Activated CD8-positive, alpha-beta T cell treated with anti-CD3 and anti-CD28 coated beads, Interleukin-2, amount 10 ng/mL, durations not matched to agents 7 days and 5 days (primary cell): Measurements from ENCODE around the gene LCMT2. TPM values are rescaled to one million over a fixed set of nuclear protein-coding genes. Genes with fewer than 3 reads are reported as not detected.

Source experiments
- ATAC-seq: fragments of 150-1000 bp; cut with Tn5 transposase; one replicate; pipeline ENCODE4 v1.10.0; 2021; ENCODE audit warnings: moderate library complexity
- CTCF ChIA-PET: fragments of 350-600 bp; sonication (Branson Sonifier 250); formaldehyde crosslinking; loops from one replicate; lab custom pipeline; 2021; ENCODE audit warnings: antibody characterized with exemption; lab: Charles Lee
- POLR2A ChIA-PET: fragments of 350-600 bp; sonication (Branson Sonifier 250); formaldehyde crosslinking; loops from one replicate; lab custom pipeline; 2021; ENCODE audit warnings: antibody characterized with exemption; lab: Charles Lee
- DNase-seq: peaks from one replicate; pipeline ENCODE4 v3.0.0-alpha.2; 2020
- H3K27ac Mint-ChIP-seq: one replicate; pipeline ENCODE4 v1.8.0; 2021; ENCODE audit warnings: mild to moderate bottlenecking, mixed read lengths
- H3K27me3 Mint-ChIP-seq: one replicate; pipeline ENCODE4 v1.8.0; 2021; ENCODE audit warnings: low read depth, mixed read lengths
- H3K36me3 Mint-ChIP-seq: one replicate; pipeline ENCODE4 v1.8.0; 2021; ENCODE audit warnings: low read depth, mixed read lengths
- H3K4me1 Mint-ChIP-seq: one replicate; pipeline ENCODE4 v1.8.0; 2021; ENCODE audit warnings: low read depth, mixed read lengths
- H3K4me3 Mint-ChIP-seq: one replicate; pipeline ENCODE4 v1.8.0; 2021; ENCODE audit warnings: mild to moderate bottlenecking, mixed read lengths
- H3K9me3 Mint-ChIP-seq: one replicate; pipeline ENCODE4 v1.8.0; 2022; ENCODE audit warnings: mixed read lengths; ENCODE audit not compliant: insufficient read depth
- total RNA-seq, 2 experiments: library from RNA; stranded (reverse); gene quantifications; one replicate each; pipeline ENCODE4 v1.2.3, GENCODE V29; 2021

The LCMT2 gene, protein sequence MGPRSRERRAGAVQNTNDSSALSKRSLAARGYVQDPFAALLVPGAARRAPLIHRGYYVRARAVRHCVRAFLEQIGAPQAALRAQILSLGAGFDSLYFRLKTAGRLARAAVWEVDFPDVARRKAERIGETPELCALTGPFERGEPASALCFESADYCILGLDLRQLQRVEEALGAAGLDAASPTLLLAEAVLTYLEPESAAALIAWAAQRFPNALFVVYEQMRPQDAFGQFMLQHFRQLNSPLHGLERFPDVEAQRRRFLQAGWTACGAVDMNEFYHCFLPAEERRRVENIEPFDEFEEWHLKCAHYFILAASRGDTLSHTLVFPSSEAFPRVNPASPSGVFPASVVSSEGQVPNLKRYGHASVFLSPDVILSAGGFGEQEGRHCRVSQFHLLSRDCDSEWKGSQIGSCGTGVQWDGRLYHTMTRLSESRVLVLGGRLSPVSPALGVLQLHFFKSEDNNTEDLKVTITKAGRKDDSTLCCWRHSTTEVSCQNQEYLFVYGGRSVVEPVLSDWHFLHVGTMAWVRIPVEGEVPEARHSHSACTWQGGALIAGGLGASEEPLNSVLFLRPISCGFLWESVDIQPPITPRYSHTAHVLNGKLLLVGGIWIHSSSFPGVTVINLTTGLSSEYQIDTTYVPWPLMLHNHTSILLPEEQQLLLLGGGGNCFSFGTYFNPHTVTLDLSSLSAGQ
- total RNA-seq = 10 to 100 TPM; 12.0 to 14.2 TPM

DNA sequence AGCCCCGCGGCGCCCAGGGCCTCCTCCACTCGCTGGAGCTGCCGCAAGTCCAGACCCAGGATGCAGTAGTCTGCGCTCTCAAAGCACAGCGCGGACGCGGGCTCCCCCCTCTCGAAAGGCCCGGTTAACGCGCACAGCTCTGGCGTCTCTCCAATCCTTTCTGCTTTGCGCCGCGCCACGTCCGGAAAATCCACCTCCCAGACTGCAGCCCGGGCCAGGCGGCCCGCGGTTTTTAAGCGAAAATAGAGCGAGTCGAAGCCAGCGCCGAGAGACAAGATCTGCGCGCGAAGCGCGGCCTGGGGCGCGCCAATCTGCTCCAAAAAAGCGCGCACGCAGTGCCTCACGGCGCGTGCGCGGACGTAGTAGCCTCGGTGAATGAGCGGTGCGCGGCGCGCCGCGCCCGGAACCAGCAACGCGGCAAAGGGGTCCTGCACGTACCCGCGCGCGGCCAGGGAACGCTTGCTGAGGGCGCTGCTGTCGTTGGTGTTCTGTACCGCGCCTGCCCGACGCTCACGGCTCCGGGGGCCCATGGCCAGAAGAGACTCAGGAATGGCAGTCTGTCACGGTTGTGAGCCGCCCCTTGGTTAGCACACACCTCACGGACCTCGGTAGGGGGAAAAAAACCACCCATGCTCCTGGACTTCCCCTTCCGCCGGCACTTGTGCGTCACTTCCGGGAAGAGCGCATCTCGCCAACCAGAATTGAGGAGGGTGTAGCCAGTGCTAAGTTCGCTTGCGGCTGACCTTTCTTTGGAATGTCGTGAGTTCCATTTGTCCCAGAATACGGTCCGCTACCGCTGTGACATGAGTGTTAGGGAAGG lies at the start of gene LCMT2:
Gene LCMT2 (minus strand): TSS at position 614 of the 820 bp plus-strand sequence. CDS start 84 bp downstream, at position 530.
- ATAC-seq = peak; percentile 91
- peak; percentile 94 for DNase-seq
- Mint-ChIP-seq H3K36me3 (peaks cover 50% of the 10 kb centered on the region), H3K27me3 (no peaks in the 10 kb centered on the region), H3K4me1 (peaks cover 40% of the 10 kb centered on the region), H3K9me3 (no peaks in the 10 kb centered on the region), H3K4me3 (peak within 1 kb of the TSS; percentile 97), H3K27ac (peak within 1 kb of the TSS; percentile 100)
- CTCF ChIA-PET = interaction anchor here (1.1 to 1.6 kb wide), 4 partner anchors 41 to 184 kb away, joined by 3 to 4 read pairs (median 4); partner anchors contain the start of genes TUBGCP4 and ZSCAN29
- POLR2A ChIA-PET = interaction anchor here (1.1 to 1.2 kb wide), 2 partner anchors 22 to 40 kb away, joined by 4 to 5 read pairs; no protein-coding TSS in a partner anchor

DNA sequence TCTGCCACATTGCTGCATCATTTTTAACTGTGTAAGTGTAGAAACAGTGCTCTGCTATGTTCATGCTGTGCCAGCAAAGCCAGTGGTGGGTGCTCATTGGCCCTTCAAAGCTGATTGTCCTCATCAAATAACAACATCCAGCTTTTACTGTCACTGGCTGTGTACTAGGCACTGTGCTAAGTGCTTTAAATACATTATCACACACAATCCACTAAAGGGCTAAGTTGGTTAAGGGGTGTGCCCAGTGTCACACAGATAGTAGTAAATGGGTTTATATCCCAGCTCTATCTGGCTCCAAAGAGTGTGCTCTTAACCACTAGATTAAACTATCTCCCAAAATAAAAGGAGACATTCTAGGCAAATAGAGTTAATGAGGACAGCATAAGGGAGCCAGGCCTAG lies 48.2 kb upstream of the LCMT2 start:
- Mint-ChIP-seq H3K36me3 (peaks cover 56% of the 10 kb centered on the region), H3K9me3 (no peaks in the 10 kb centered on the region), H3K4me1 (peaks cover 10% of the 10 kb centered on the region), H3K4me3 (no peak overlapping the region), H3K27me3 (no peaks in the 10 kb centered on the region), H3K27ac (no peak overlapping the region)
- ATAC-seq (no peak), DNase-seq (no peak)
- CTCF ChIA-PET = interaction anchor here (3.3 kb wide), 1 partner anchor 15 kb away, joined by 41 read pairs; no protein-coding TSS in a partner anchor
- POLR2A ChIA-PET = interaction anchor here (0.9 kb wide), 1 partner anchor 9 kb away, joined by 3 read pairs; no protein-coding TSS in a partner anchor

DNA sequence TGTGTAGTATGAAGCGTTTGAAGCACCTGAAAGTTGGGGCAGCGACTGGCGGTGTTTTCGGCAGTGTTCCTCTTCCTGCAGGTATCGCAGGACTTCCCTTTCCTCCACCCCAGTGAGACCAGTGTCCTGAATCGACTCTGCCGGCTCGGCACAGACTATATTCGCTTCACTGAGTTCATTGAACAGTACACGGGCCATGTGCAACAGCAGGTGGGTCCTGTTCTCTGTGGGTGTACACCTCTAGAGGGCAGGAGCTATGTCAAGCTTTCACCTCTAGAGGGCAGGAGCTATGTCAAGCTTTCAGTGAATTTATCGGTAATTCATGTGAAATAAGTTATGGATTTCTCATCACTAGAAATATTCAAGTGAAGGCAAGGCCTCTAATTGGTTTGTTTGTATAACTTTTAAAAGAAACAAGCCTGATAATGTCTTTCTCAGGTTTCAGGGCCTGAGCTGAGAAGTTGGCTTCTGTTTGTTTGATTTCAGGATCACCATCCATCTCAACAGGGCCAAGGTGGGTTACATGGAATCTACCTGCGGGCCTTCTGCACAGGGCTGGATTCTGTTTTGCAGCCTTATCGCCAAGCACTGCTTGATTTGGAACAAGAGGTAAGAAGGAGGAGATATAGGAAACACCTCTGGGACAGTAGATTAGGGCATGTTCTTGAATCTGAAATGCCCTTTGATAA lies 45.8 kb upstream of the LCMT2 start:
- H3K36me3 Mint-ChIP-seq = peaks cover 47% of the 10 kb centered on the region
- no peaks in the 10 kb centered on the region for H3K27me3 Mint-ChIP-seq
- H3K4me3 Mint-ChIP-seq = no peak overlapping the region
- H3K4me1 Mint-ChIP-seq = peaks cover 24% of the 10 kb centered on the region
- H3K9me3 Mint-ChIP-seq = no peaks in the 10 kb centered on the region
- ChIA-PET POLR2A (no interaction called here), CTCF (interaction anchor here (0.6 to 3.3 kb wide), 26 partner anchors 9 to 181 kb away, joined by 3 to 41 read pairs (median 4); no protein-coding TSS in a partner anchor)
- DNase-seq (peak; percentile 62), ATAC-seq (peak; percentile 66)
- H3K27ac Mint-ChIP-seq = no peak overlapping the region

DNA sequence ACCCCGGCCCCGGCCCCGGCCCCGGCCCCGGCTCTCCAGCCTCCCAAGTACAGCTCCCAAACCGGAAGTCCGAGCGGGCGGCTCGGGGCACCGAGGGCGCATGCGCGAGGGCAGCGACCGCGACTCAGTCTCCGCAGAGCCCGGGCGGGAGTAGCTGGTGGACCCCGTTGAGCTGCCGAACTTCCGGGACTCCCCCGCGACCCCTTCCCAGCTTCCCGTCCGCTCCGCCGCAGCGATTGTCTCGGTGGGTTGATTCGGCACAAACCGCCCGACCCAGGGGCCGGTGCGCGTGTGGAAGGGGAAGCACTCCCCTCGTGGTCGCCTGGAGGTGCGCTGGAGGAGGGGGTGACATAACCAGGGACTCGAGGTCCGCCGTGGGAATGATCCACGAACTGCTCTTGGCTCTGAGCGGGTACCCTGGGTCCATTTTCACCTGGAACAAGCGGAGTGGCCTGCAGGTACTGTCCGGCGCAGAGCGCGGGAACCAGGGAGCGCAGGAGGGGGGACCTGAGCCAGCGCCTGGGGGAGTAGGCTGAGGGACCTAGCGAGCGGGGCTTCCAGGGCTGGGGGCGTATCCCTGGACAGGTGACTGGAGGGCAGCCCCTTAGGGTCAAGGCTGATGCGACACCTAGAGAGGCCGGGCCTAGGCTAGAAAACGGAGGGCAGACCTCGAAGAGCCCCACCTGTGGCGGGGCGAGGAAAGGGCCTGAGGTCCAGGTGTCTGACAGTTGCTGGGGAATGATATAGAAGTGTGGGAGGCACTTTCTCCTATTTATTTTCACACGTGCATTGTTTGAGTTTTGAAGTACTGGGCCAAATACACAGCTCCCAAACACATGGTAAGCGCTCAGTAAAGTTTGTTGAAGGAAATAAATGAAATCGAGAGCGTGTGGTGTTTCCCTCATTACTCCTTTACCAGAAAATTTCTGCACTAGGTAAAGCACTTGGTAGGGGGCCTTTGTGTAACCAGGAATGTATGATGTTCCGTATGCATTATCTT lies 40.9 kb upstream of the LCMT2 start, which contains the start of the genes TUBGCP4 and ZSCAN29:
Gene TUBGCP4 (plus strand): TSS at position 127 of the 1,000 bp plus-strand sequence. CDS start 254 bp downstream, at position 381.
Gene ZSCAN29 (minus strand): TSS at position 69 of the 1,000 bp plus-strand sequence. CDS start 1,130 bp downstream, outside the sequence.
- Mint-ChIP-seq H3K27me3 (no peaks in the 10 kb centered on the region), H3K9me3 (peaks cover 6% of the 10 kb centered on the region), H3K36me3 (peaks cover 44% of the 10 kb centered on the region), H3K27ac (peak within 1 kb of the TSS; percentile 86), H3K4me1 (peaks cover 49% of the 10 kb centered on the region), H3K4me3 (peak within 1 kb of the TSS; percentile 91)
- DNase-seq (peak; percentile 84), ATAC-seq (peak; percentile 89)
- ChIA-PET CTCF (interaction anchor here (0.6 to 3.2 kb wide), 23 partner anchors 8 to 901 kb away, joined by 3 to 14 read pairs (median 4); no protein-coding TSS in a partner anchor), POLR2A (interaction anchor here (0.6 to 1.5 kb wide), 5 partner anchors 10 to 163 kb away, joined by 3 to 5 read pairs (median 4); no protein-coding TSS in a partner anchor)

DNA sequence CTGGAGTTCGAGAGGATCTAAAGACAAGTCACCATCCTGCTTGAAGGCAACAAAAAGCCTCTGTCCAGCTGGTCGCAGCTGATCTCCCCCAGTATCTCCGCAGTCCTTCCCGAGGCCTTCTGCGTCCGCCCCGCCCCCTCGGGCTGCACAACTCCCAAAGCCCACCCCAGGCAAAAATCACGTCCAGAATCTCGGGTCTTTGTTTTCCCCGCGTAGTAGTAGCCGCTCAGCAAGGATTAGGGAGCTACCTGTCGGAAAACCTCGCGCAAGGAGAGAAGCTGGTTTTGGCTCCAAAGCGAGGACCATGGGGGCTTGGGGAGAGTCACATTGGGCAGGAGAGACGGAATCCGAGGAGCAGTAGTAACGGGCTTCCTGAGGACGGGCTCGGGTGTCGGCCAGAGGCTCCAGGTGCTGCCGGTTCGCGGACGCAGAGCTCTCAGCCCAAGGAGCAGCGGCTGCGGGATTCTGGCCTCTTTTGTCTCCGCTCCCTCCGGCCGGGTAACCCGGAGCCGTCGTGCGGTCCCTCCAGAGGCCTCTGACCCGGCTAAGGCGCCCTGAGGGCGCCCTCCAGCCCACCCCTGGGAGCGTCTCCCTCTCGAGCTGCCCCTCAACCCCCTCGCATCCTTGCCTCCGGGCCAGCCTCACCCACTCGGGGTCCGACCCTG lies 40.1 kb upstream of the LCMT2 start:
- Mint-ChIP-seq H3K27ac (peak overlapping the region; percentile 85), H3K27me3 (no peaks in the 10 kb centered on the region), H3K9me3 (peaks cover 6% of the 10 kb centered on the region), H3K4me3 (peak overlapping the region; percentile 91), H3K4me1 (peaks cover 48% of the 10 kb centered on the region), H3K36me3 (peaks cover 49% of the 10 kb centered on the region)
- DNase-seq (peak; percentile 23), ATAC-seq (peak; percentile 1)
- ChIA-PET CTCF (interaction anchor here (0.6 to 3.2 kb wide), 10 partner anchors 10 to 902 kb away, joined by 3 to 14 read pairs (median 4); no protein-coding TSS in a partner anchor), POLR2A (interaction anchor here (0.6 to 1.5 kb wide), 7 partner anchors 8 to 162 kb away, joined by 3 to 5 read pairs (median 3); partner anchors contain the start of gene LCMT2)

DNA sequence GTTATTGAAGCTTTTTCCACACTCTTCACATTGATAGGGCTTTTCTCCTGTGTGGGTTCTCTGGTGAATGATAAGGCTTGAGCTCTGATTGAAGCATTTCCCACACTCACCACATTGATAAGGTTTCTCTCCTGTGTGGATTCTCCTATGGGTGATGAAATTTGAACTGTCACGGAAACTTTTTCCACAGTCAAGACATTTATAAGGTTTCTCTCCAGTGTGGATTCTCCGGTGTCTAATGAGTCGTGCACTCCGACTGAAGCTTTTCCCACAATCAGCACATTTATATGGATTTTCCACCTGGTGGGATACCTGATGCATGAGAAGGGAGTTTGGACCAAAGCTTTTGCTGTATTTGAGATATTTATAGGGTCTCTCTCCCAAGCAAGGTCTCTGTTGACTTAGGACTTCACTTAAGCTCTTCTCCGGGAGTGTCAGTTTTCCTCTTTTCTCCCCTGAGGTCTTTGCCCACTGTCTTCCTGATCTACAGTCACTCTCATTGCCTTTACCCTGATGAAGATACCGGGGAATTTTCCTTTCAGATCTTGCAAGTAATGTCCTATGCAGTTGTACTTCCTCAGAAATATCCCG lies 31.0 kb upstream of the LCMT2 start:
- Mint-ChIP-seq H3K4me3 (no peak overlapping the region), H3K4me1 (peaks cover 15% of the 10 kb centered on the region), H3K27me3 (no peaks in the 10 kb centered on the region), H3K27ac (no peak overlapping the region), H3K9me3 (peaks cover 51% of the 10 kb centered on the region), H3K36me3 (peaks cover 85% of the 10 kb centered on the region)
- CTCF ChIA-PET = interaction anchor here (1.0 to 5.6 kb wide), 3 partner anchors 9 to 15 kb away, joined by 3 to 41 read pairs (median 4); partner anchors contain the start of genes TUBGCP4 and ZSCAN29
- ATAC-seq (no peak), DNase-seq (no peak)
- POLR2A ChIA-PET = interaction anchor here (1.2 kb wide), 1 partner anchor 9 kb away, joined by 5 read pairs; the partner anchor contains the start of genes TUBGCP4 and ZSCAN29

DNA sequence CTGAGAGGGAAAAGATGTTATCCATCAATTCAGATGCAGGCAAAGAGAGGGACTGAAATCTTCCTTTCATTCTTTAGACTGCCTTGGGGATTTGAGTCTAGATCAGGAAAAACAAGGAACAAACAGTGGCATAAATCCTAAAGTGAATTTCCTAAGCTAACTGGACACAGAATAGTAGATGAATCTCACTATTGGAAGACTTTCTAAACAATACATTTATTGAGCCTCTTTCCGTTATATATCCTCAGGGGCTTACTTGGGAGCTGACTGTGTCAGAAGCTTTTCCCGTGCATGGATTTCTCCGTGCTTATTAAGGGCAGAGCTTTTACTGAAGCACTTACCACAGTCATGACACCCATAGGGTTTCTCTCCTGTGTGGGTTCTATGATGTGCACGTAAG lies 30.4 kb upstream of the LCMT2 start:
- Mint-ChIP-seq H3K4me3 (no peak overlapping the region), H3K36me3 (peaks cover 85% of the 10 kb centered on the region), H3K27me3 (no peaks in the 10 kb centered on the region), H3K9me3 (peaks cover 51% of the 10 kb centered on the region), H3K27ac (no peak overlapping the region), H3K4me1 (peaks cover 13% of the 10 kb centered on the region)
- POLR2A ChIA-PET = interaction anchor here (1.1 to 1.2 kb wide), 2 partner anchors 8 to 10 kb away, joined by 4 to 5 read pairs; partner anchors contain the start of genes TUBGCP4 and ZSCAN29
- DNase-seq (no peak), ATAC-seq (no peak)
- CTCF ChIA-PET = interaction anchor here (1.0 to 5.6 kb wide), 4 partner anchors 10 to 16 kb away, joined by 3 to 41 read pairs (median 6); partner anchors contain the start of genes TUBGCP4 and ZSCAN29

DNA sequence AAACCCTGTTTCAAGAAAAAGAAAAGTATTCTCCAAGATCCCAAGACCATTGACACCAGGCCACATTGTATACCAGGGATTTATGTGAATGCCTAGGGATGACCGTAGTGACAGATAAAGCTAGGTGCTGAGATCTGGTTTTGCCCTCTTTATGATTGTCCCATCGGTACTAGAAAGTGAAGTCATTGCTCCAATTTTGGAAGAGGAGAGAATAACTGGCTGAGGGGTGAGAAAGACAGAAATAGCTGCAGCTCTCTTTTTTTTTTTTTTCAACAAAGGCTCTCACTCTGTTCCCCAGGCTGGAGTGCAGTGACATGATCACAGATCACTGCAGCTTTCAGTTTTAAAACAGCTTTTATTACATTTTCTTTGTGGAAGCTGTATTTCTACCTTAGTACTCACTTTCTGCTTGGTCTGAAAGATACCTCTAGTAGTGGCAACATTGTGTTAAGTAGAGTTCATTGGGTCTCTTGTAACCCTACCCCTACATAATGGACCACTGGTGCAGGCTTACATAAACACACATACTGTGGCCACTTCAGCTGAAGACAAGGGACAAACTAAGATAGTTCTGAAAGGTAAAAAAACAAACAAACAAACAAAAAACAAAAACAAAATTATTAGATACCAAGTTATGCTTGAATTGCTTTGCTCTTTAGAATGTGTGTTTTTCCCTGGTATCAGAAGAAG lies 22.5 kb upstream of the LCMT2 start:
- Mint-ChIP-seq H3K27me3 (no peaks in the 10 kb centered on the region), H3K4me1 (peaks cover 6% of the 10 kb centered on the region), H3K27ac (no peak overlapping the region), H3K9me3 (peaks cover 1% of the 10 kb centered on the region), H3K36me3 (peaks cover 36% of the 10 kb centered on the region), H3K4me3 (no peak overlapping the region)
- CTCF ChIA-PET = interaction anchor here (1.5 to 1.7 kb wide), 2 partner anchors 21 to 127 kb away, joined by 3 to 7 read pairs; no protein-coding TSS in a partner anchor
- ATAC-seq = no peak
- no peak for DNase-seq
- POLR2A ChIA-PET = no interaction called here
